Measurements from ENCODE around the gene CORIN. TPM values are rescaled to one million over a fixed set of nuclear protein-coding genes. Genes with fewer than 3 reads are reported as not detected.

CORIN gene
- polyA plus RNA-seq, 1 donor from 2014 or later: 0.25 TPM

DNA sequence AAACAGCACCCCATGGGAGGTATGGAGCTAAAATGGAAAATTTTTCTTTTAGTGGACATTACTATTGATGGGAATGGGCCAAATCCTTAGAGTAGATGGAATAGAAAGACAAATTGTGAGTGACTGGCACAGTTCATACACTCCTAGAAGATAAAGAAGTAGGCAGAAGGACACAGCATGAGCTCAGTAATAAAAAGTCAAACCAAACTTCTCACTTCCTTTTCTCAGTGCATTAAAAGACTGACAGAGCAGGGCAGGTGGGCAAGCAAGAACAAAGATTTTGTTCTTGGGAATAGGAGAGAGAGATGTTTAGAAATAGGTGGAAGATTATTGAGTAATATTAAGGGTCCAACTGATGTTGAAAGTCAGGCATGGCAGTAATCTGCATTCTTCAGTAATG lies 220.3 kb downstream of the CORIN start:
- Histone ChIP-seq H3K36me3 (ENCODE audit: insufficient read depth, low read length) (no peaks in the 10 kb centered on the region), H3K4me3 (ENCODE audit: low read length) (no peak overlapping the region), H3K9ac (ENCODE audit: low read length) (no peak overlapping the region), H3K9me3 (ENCODE audit: low read length) (no peaks in the 10 kb centered on the region), H3K9me2 (ENCODE audit: insufficient read depth, low read length) (no peaks in the 10 kb centered on the region), H3K4me2 (ENCODE audit: low read length) (no peak overlapping the region), H4K20me1 (ENCODE audit: insufficient read depth) (no peaks in the 10 kb centered on the region), H3K27ac (ENCODE audit: low read length) (no peak overlapping the region), H3K27me3 (ENCODE audit: insufficient read depth, low read depth, low read length) (no peaks in the 10 kb centered on the region), H3K79me2 (replicated peaks; ENCODE audit: insufficient read depth, low read length) (no peaks in the 10 kb centered on the region), H2AFZ (ENCODE audit: low read depth, low read length) (no peak overlapping the region), H3F3A (ENCODE audit: insufficient read depth, low read length, poor library complexity, severe bottlenecking) (no peaks in the 10 kb centered on the region)
- TF ChIP-seq TAF1 (IDR thresholded peaks at IDR 0.05; ENCODE audit: low read depth): no peak

DNA sequence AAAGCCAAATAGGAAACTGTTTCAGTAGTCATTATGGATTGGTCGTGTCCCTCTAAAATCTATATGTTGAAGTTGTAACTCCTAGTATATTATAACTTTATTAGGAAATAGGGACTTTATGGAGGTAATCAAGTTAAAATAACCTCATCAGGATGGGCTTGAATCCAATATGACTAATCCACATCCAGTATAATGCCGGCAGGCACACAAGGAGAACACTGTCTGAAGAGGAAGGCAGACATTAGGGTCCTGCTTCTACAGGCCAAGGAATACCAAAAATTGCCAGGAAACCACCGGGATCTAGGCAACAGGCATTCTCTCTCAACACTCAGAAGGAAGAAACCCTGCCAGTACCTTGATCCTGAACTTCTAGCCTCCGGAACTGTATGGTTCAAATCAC lies 222.5 kb downstream of the CORIN start:
- H4K20me1 ChIP-seq (ENCODE audit: insufficient read depth): no peaks in the 10 kb centered on the region
- H3K27ac ChIP-seq (ENCODE audit: low read length): no peak overlapping the region
- H3F3A ChIP-seq (ENCODE audit: insufficient read depth, low read length, poor library complexity, severe bottlenecking): no peaks in the 10 kb centered on the region
- TF ChIP-seq EP300 (conservative IDR thresholded peaks at IDR 0.05; ENCODE audit: poor library complexity, severe bottlenecking): no peak
- no peak overlapping the region for H3K9ac ChIP-seq (ENCODE audit: low read length)
- H3K27me3 ChIP-seq (ENCODE audit: insufficient read depth, low read depth, low read length): no peaks in the 10 kb centered on the region
- H2AFZ ChIP-seq (ENCODE audit: low read depth, low read length): no peak overlapping the region
- no peaks in the 10 kb centered on the region for H3K36me3 ChIP-seq (ENCODE audit: insufficient read depth, low read length)
- H3K9me3 ChIP-seq (ENCODE audit: low read length): no peaks in the 10 kb centered on the region
- H3K4me2 ChIP-seq (ENCODE audit: low read length): no peak overlapping the region
- no peaks in the 10 kb centered on the region for H3K9me2 ChIP-seq (ENCODE audit: insufficient read depth, low read length)
- no peaks in the 10 kb centered on the region for H3K79me2 ChIP-seq (replicated peaks; ENCODE audit: insufficient read depth, low read length)
- no peak overlapping the region for H3K4me3 ChIP-seq (ENCODE audit: low read length)

DNA sequence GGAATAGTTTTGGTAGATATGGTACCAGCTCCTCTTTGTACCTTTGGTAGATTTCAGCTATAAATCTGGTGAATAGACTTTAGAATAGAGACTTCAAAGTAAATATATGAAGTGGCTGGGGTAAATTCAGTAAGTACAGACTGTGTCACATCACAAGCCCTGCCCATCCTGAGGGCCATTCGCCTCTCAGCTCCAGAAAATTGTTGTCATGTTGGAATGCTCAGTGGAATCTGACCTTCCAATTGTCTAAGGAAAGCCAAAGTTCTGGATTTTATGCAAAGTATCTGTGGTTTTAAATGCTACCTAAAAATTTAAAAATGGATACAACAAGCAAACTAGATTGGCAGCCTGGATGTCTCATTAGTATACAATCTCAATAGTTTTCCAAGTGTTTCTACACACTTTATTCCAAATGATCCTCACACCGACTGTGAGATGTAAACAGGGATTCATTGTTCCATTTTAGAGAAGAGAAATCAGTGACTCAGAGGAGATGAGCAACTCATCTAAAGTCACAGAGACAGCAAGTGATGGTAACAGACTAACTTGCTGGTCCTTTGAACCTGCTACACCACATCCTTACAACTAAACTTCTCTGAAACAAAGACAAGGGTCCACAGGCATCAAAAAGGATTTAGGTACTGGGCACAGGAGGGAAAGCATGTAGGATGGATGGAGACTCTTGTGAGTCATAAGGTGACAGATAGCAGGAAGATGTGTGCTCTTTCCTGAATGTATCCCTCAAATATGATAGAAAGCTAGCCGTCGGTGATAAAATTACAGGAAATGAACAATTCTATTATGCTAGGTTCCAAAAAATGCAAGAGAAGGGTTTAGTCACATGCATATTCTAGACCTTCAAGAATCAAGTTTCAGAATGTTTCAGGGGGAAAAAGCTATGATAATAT lies 225.5 kb downstream of the CORIN start:
- TF ChIP-seq EP300 (conservative IDR thresholded peaks at IDR 0.05; ENCODE audit: poor library complexity, severe bottlenecking): no peak
- no peak for TF ChIP-seq CTCF (IDR thresholded peaks at IDR 0.05; ENCODE audit: poor library complexity, severe bottlenecking)
- no peak for TF ChIP-seq RAD21 (conservative IDR thresholded peaks at IDR 0.05)
- no peak for TF ChIP-seq SMC3 (conservative IDR thresholded peaks at IDR 0.05; ENCODE audit: poor library complexity)
- TF ChIP-seq REST (IDR thresholded peaks at IDR 0.05; ENCODE audit: borderline replicate concordance): no peak
- TF ChIP-seq MXI1 (conservative IDR thresholded peaks at IDR 0.05; ENCODE audit: poor library complexity, severe bottlenecking): no peak
- no peak for TF ChIP-seq TAF1 (IDR thresholded peaks at IDR 0.05; ENCODE audit: low read depth)
- TF ChIP-seq EZH2 (IDR thresholded peaks at IDR 0.05; ENCODE audit: borderline replicate concordance, insufficient read depth, low read length, poor library complexity, severe bottlenecking): no peak
- TF ChIP-seq POLR2AphosphoS5 (IDR thresholded peaks at IDR 0.05): no peak
- Histone ChIP-seq H3K4me3 (ENCODE audit: low read length) (no peak overlapping the region), H3K27me3 (ENCODE audit: insufficient read depth, low read depth, low read length) (no peaks in the 10 kb centered on the region), H3K79me2 (replicated peaks; ENCODE audit: insufficient read depth, low read length) (no peaks in the 10 kb centered on the region), H2AFZ (ENCODE audit: low read depth, low read length) (no peak overlapping the region), H3K27ac (ENCODE audit: low read length) (no peak overlapping the region), H3K9me3 (ENCODE audit: low read length) (no peaks in the 10 kb centered on the region), H3K36me3 (ENCODE audit: insufficient read depth, low read length) (no peaks in the 10 kb centered on the region), H3F3A (ENCODE audit: insufficient read depth, low read length, poor library complexity, severe bottlenecking) (no peaks in the 10 kb centered on the region), H3K9ac (ENCODE audit: low read length) (no peak overlapping the region), H3K4me2 (ENCODE audit: low read length) (no peak overlapping the region), H3K9me2 (ENCODE audit: insufficient read depth, low read length) (no peaks in the 10 kb centered on the region), H4K20me1 (ENCODE audit: insufficient read depth) (no peaks in the 10 kb centered on the region)
